ENCODE results near the gene GET4.

DNA sequence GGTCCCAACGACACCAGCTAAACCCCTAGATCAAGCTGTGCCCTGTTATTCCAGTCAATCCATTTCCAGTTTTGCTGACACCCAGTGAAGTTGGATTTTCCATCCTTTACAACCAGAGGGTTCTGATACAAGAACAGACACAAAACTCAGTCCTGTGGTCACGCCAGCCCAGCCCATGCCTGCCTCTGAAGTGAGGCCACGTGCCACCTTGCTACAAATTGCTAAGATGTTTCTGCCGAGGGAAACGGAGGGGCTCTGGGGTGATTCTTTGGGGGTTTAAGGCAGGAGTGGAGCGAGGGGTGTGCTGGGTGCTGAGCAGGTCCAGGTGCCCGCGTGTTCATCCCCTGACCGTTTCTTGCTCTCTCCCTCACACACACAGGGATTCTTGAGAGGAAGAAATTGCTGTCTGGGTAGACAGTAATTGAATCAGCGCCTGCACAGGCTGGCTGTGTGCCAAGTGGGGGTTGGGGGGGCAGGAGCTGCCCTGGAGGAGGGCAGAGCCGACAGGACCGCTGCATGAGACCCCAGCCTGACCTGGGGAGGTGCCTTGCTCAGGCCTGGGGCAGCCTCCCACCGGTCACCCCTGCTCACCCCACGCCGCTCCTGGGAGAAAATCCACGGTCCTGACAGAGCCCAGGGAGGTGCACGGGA lies 40.1 kb downstream of the GET4 start:
- TF ChIP-seq CTCF (conservative IDR thresholded peaks at IDR 0.05 in 1 of 2, IDR thresholded peaks at IDR 0.05 in 1 of 2; ENCODE audit: extremely low read depth in 1 of 2, insufficient read depth in 1 of 2, low read depth in 1 of 2, low read length in 2 of 2) (no peak), EZH2 (IDR thresholded peaks at IDR 0.05; ENCODE audit: borderline replicate concordance, low read length) (no peak)
